GM12878 (cell line): Measurements from ENCODE around the gene BORCS5.

Source experiments
- CEBPB ChIP-seq, 2 experiments: fragments of 150-350 bp in 1 of 2; IDR thresholded peaks; 2 replicates each; pipeline ENCODE4 v1.6.1; 2012 to 2014; ENCODE audit warnings: low read depth in 2 of 2, low read length in 2 of 2, borderline replicate concordance in 1 of 2, inconsistent platforms in 1 of 2
- EGR1 ChIP-seq, 2 experiments: IDR thresholded peaks; 1 replicate in 1 of 2; 2 replicates in 1 of 2; pipeline ENCODE4 v1.6.1; 2011 to 2012; ENCODE audit warnings: low read depth in 2 of 2, low read length in 2 of 2, borderline replicate concordance in 1 of 2, mild to moderate bottlenecking in 1 of 2, moderate library complexity in 1 of 2
- EP300 ChIP-seq, 2 experiments: fragments of 150-350 bp in 1 of 2; IDR thresholded peaks; 2 replicates each; pipeline ENCODE4 v1.6.1; 2011 to 2012; ENCODE audit warnings: low read depth in 2 of 2, low read length in 2 of 2, borderline replicate concordance in 1 of 2, improper control_type of control experiment in 1 of 2, inconsistent platforms in 1 of 2; ENCODE audit not compliant: control insufficient read depth in 1 of 2
- POLR2A ChIP-seq: IDR thresholded peaks from 2 replicates; pipeline ENCODE4 v1.6.1; 2011; ENCODE audit warnings: low read depth, mild to moderate bottlenecking, low read length
- ZNF207 ChIP-seq: fragments of 450-650 bp; IDR thresholded peaks from 2 replicates; pipeline ENCODE4 v1.6.1; 2014; ENCODE audit warnings: antibody characterized with exemption, mild to moderate bottlenecking, borderline replicate concordance
- TF ChIP-seq, protein P1 (sequence below), 3 experiments: IDR thresholded peaks in 2 of 3; conservative IDR thresholded peaks in 1 of 3; 2 replicates each; pipeline ENCODE4 v1.5.1; 2011; ENCODE audit warnings: low read depth in 3 of 3, low read length in 3 of 3, mild to moderate bottlenecking in 3 of 3, control low read depth in 2 of 3, moderate library complexity in 2 of 3, inconsistent platforms in 1 of 3, mixed read lengths in 1 of 3; ENCODE audit not compliant: control insufficient read depth in 2 of 3, insufficient read depth in 1 of 3; ENCODE audit errors: extremely low read depth in 1 of 3
- TF ChIP-seq, protein P2 (sequence below): IDR thresholded peaks from 2 replicates; pipeline ENCODE4 v1.6.1; 2012; ENCODE audit warnings: low read depth, low read length, improper control_type of control experiment
- TF ChIP-seq, protein P3 (sequence below): fragments of 150-350 bp; IDR thresholded peaks from 2 replicates; pipeline ENCODE4 v1.6.1; 2016; ENCODE audit warnings: low read depth, low read length
- TF ChIP-seq, protein P4 (sequence below): fragments of 450-650 bp; conservative IDR thresholded peaks from 2 replicates; pipeline ENCODE4 v1.6.1; 2017; ENCODE audit warnings: mild to moderate bottlenecking, moderate library complexity
- TF ChIP-seq, protein P5 (sequence below): IDR thresholded peaks from 2 replicates; pipeline ENCODE4 v1.6.1; 2011; ENCODE audit warnings: low read depth, low read length, improper control_type of control experiment, borderline replicate concordance
- TF ChIP-seq, protein P6 (sequence below): fragments of 450-650 bp; formaldehyde crosslinking; IDR thresholded peaks from 2 replicates; pipeline ENCODE4 v1.5.0; 2022; ENCODE audit warnings: mild to moderate bottlenecking, missing genetic modification characterization

DNA sequence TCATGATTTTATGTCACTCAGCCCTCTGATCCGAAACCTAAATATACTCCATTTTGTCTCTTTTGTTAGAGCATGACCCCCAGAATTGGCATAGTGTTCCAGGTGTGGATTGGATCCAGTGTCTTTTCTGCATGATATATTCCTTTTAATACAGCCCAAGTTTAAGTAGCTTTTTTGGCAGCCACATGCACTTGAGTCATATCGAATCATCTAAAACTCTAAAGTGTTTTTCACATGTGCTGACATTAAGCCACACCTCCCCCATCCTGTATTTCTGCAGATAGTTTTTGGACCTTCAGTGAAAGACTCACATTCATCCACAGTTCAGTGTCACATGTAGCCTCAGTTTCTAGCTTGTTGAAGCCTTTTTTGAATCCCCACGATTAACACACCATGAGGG lies 30.6 kb downstream of the BORCS5 start:
- TF ChIP-seq POLR2A (no peak), EP300 (IDR thresholded peaks at IDR 0.05; ENCODE audit: borderline replicate concordance in 1 of 2, control insufficient read depth in 1 of 2, low read depth in 2 of 2, low read length in 2 of 2) (no peak), EGR1 (IDR thresholded peaks at IDR 0.05; ENCODE audit: borderline replicate concordance in 1 of 2, low read depth in 2 of 2, low read length in 2 of 2) (no peak), ZNF207 (no peak), CEBPB (IDR thresholded peaks at IDR 0.05; ENCODE audit: borderline replicate concordance in 1 of 2, low read depth in 2 of 2, low read length in 2 of 2) (no peak)
- TF ChIP-seq, protein P1, sequence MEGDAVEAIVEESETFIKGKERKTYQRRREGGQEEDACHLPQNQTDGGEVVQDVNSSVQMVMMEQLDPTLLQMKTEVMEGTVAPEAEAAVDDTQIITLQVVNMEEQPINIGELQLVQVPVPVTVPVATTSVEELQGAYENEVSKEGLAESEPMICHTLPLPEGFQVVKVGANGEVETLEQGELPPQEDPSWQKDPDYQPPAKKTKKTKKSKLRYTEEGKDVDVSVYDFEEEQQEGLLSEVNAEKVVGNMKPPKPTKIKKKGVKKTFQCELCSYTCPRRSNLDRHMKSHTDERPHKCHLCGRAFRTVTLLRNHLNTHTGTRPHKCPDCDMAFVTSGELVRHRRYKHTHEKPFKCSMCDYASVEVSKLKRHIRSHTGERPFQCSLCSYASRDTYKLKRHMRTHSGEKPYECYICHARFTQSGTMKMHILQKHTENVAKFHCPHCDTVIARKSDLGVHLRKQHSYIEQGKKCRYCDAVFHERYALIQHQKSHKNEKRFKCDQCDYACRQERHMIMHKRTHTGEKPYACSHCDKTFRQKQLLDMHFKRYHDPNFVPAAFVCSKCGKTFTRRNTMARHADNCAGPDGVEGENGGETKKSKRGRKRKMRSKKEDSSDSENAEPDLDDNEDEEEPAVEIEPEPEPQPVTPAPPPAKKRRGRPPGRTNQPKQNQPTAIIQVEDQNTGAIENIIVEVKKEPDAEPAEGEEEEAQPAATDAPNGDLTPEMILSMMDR (IDR thresholded peaks at IDR 0.05 in 2 of 3, conservative IDR thresholded peaks at IDR 0.05 in 1 of 3; ENCODE audit: control insufficient read depth in 2 of 3, extremely low read depth in 1 of 3, insufficient read depth in 1 of 3, low read depth in 3 of 3, low read length in 3 of 3) = no peak
- TF ChIP-seq, protein P2, sequence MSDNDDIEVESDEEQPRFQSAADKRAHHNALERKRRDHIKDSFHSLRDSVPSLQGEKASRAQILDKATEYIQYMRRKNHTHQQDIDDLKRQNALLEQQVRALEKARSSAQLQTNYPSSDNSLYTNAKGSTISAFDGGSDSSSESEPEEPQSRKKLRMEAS = no peak
- TF ChIP-seq, protein P3, sequence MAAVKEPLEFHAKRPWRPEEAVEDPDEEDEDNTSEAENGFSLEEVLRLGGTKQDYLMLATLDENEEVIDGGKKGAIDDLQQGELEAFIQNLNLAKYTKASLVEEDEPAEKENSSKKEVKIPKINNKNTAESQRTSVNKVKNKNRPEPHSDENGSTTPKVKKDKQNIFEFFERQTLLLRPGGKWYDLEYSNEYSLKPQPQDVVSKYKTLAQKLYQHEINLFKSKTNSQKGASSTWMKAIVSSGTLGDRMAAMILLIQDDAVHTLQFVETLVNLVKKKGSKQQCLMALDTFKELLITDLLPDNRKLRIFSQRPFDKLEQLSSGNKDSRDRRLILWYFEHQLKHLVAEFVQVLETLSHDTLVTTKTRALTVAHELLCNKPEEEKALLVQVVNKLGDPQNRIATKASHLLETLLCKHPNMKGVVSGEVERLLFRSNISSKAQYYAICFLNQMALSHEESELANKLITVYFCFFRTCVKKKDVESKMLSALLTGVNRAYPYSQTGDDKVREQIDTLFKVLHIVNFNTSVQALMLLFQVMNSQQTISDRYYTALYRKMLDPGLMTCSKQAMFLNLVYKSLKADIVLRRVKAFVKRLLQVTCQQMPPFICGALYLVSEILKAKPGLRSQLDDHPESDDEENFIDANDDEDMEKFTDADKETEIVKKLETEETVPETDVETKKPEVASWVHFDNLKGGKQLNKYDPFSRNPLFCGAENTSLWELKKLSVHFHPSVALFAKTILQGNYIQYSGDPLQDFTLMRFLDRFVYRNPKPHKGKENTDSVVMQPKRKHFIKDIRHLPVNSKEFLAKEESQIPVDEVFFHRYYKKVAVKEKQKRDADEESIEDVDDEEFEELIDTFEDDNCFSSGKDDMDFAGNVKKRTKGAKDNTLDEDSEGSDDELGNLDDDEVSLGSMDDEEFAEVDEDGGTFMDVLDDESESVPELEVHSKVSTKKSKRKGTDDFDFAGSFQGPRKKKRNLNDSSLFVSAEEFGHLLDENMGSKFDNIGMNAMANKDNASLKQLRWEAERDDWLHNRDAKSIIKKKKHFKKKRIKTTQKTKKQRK = no peak
- TF ChIP-seq, protein P4, sequence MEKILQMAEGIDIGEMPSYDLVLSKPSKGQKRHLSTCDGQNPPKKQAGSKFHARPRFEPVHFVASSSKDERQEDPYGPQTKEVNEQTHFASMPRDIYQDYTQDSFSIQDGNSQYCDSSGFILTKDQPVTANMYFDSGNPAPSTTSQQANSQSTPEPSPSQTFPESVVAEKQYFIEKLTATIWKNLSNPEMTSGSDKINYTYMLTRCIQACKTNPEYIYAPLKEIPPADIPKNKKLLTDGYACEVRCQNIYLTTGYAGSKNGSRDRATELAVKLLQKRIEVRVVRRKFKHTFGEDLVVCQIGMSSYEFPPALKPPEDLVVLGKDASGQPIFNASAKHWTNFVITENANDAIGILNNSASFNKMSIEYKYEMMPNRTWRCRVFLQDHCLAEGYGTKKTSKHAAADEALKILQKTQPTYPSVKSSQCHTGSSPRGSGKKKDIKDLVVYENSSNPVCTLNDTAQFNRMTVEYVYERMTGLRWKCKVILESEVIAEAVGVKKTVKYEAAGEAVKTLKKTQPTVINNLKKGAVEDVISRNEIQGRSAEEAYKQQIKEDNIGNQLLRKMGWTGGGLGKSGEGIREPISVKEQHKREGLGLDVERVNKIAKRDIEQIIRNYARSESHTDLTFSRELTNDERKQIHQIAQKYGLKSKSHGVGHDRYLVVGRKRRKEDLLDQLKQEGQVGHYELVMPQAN = no peak
- TF ChIP-seq, protein P5, sequence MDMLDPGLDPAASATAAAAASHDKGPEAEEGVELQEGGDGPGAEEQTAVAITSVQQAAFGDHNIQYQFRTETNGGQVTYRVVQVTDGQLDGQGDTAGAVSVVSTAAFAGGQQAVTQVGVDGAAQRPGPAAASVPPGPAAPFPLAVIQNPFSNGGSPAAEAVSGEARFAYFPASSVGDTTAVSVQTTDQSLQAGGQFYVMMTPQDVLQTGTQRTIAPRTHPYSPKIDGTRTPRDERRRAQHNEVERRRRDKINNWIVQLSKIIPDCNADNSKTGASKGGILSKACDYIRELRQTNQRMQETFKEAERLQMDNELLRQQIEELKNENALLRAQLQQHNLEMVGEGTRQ = no peak
- TF ChIP-seq, protein P6, sequence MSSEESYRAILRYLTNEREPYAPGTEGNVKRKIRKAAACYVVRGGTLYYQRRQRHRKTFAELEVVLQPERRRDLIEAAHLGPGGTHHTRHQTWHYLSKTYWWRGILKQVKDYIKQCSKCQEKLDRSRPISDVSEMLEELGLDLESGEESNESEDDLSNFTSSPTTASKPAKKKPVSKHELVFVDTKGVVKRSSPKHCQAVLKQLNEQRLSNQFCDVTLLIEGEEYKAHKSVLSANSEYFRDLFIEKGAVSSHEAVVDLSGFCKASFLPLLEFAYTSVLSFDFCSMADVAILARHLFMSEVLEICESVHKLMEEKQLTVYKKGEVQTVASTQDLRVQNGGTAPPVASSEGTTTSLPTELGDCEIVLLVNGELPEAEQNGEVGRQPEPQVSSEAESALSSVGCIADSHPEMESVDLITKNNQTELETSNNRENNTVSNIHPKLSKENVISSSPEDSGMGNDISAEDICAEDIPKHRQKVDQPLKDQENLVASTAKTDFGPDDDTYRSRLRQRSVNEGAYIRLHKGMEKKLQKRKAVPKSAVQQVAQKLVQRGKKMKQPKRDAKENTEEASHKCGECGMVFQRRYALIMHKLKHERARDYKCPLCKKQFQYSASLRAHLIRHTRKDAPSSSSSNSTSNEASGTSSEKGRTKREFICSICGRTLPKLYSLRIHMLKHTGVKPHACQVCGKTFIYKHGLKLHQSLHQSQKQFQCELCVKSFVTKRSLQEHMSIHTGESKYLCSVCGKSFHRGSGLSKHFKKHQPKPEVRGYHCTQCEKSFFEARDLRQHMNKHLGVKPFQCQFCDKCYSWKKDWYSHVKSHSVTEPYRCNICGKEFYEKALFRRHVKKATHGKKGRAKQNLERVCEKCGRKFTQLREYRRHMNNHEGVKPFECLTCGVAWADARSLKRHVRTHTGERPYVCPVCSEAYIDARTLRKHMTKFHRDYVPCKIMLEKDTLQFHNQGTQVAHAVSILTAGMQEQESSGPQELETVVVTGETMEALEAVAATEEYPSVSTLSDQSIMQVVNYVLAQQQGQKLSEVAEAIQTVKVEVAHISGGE (CRISPR knock-in tag) = no peak
